ENCODE measurements around the gene CRYGN.

- TF ChIP-seq CTCF (IDR thresholded peaks at IDR 0.05; ENCODE audit: low read length) (no peak), EZH2 (optimal IDR thresholded peaks at IDR 0.05; ENCODE audit: low read depth, low read length) (no peak), EZH2phosphoT487 (IDR thresholded peaks at IDR 0.05; ENCODE audit: low read length) (no peak)
These were observed 4.7 kb upstream of the CRYGN start for GRCh38 chr7:151444632-151445031.

Measured in MM.1S (cell line).